VCaP (cell line): ENCODE data around the gene CACNB2.

Source experiments
- H3K27ac ChIP-seq: fragments of 450-650 bp; 2 replicates; pipeline ENCODE4 v1.5.1; 2017
- CTCF ChIP-seq: fragments of 450-650 bp; conservative IDR thresholded peaks from 2 replicates; pipeline ENCODE4 v1.5.1; 2017; ENCODE audit warnings: mild to moderate bottlenecking, moderate library complexity

CACNB2 gene

GRCh38 chr10:18252086-18252485 is 111.9 kb downstream of the CACNB2 start:
- no peak overlapping the region for H3K27ac ChIP-seq
- TF ChIP-seq CTCF, result no peak

GRCh38 chr10:18254086-18254485 is 113.9 kb downstream of the CACNB2 start:
- no peak overlapping the region for H3K27ac ChIP-seq
- no peak for TF ChIP-seq CTCF

GRCh38 chr10:18254692-18255091 is 114.5 kb downstream of the CACNB2 start:
- TF ChIP-seq CTCF, result no peak
- H3K27ac ChIP-seq, result no peak overlapping the region

GRCh38 chr10:18260310-18260922 is 120.2 kb downstream of the CACNB2 start:
- no peak for TF ChIP-seq CTCF
- H3K27ac ChIP-seq, result no peak overlapping the region

GRCh38 chr10:18261063-18261610 is 120.9 kb downstream of the CACNB2 start:
- H3K27ac ChIP-seq, result no peak overlapping the region
- TF ChIP-seq CTCF, result no peak

GRCh38 chr10:18261768-18262231 is 121.6 kb downstream of the CACNB2 start:
- H3K27ac ChIP-seq, result no peak overlapping the region
- TF ChIP-seq CTCF, result no peak

- no peak for TF ChIP-seq CTCF
- no peak overlapping the region for H3K27ac ChIP-seq
Observed at GRCh38 chr10:18264466-18265050, 124.3 kb downstream of the CACNB2 start.
